ENCODE results near the gene TSGA10IP.

Gene TSGA10IP

DNA sequence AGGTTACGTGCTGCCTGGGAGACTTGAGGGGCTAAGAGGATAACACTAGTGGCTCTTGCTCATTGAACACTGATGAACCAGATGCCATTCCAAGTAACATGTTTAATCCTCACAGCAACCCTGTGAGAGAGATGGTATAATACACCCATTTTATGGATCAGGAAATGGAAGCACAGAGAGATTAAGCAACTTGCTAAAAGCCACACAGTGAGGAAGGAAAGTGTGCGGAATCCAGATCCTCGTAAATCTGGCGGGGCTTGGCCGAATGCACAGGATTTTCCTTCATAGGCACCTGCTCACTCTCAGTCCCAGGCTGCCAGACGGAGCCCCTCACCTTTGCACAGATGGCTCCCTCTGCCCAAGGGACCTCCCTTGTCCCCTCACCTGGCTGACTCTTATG lies 37.4 kb upstream of the TSGA10IP start:
- TF ChIP-seq, protein P1, sequence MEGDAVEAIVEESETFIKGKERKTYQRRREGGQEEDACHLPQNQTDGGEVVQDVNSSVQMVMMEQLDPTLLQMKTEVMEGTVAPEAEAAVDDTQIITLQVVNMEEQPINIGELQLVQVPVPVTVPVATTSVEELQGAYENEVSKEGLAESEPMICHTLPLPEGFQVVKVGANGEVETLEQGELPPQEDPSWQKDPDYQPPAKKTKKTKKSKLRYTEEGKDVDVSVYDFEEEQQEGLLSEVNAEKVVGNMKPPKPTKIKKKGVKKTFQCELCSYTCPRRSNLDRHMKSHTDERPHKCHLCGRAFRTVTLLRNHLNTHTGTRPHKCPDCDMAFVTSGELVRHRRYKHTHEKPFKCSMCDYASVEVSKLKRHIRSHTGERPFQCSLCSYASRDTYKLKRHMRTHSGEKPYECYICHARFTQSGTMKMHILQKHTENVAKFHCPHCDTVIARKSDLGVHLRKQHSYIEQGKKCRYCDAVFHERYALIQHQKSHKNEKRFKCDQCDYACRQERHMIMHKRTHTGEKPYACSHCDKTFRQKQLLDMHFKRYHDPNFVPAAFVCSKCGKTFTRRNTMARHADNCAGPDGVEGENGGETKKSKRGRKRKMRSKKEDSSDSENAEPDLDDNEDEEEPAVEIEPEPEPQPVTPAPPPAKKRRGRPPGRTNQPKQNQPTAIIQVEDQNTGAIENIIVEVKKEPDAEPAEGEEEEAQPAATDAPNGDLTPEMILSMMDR (IDR thresholded peaks at IDR 0.05; ENCODE audit: control extremely low read depth, extremely low read depth, low read depth, missing control alignments) = no peak
- ChIA-PET CTCF (interaction anchor here (1.1 to 3.3 kb wide), 5 partner anchors 7 to 128 kb away, joined by 3 to 12 read pairs (median 5); partner anchors contain the start of genes FIBP and FOSL1), POLR2A (interaction anchor here (0.7 kb wide), 1 partner anchor 18 kb away, joined by 4 read pairs; no protein-coding TSS in a partner anchor)
- no peak for DNase-seq (ENCODE audit: extremely low spot score)

- CTCF ChIA-PET = interaction anchor here (0.8 to 2.9 kb wide), 8 partner anchors 11 to 200 kb away, joined by 3 to 15 read pairs (median 4); partner anchors contain the start of genes FIBP, FOSL1 and KAT5
- TF ChIP-seq, protein P1 (IDR thresholded peaks at IDR 0.05; ENCODE audit: control extremely low read depth, extremely low read depth, low read depth, missing control alignments) = no peak
- POLR2A ChIA-PET = interaction anchor here (0.5 kb wide), 1 partner anchor 89 kb away, joined by 3 read pairs; no protein-coding TSS in a partner anchor
- no peak for DNase-seq (ENCODE audit: extremely low spot score)
Observed at GRCh38 chr11:65911682-65912568, 33.4 kb upstream of the TSGA10IP start.

DNA sequence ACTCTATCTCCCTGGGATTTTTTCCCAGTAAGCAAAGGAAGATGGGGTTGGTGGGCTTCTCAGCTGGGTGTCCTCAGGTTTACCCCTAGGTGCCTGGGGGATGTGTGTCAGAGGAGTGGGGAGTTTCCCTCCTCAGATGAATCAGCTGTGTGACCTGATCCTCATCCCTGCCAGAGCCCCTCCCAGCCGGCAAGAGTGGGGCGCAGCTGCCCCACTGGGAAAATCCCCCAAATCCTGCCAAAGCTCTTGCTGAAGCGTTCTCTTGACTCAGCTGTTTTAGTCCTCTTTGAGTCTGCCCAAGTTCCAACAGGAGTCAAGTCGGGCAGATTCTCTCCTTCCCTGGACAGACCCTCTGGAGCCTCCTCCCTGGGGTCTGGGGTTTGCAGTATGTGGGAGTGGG lies 32.4 kb upstream of the TSGA10IP start:
- TF ChIP-seq, protein P1 (IDR thresholded peaks at IDR 0.05; ENCODE audit: control extremely low read depth, extremely low read depth, low read depth, missing control alignments) = no peak
- POLR2A ChIA-PET = no interaction called here
- CTCF ChIA-PET = interaction anchor here (1.0 to 2.9 kb wide), 6 partner anchors 10 to 201 kb away, joined by 3 to 15 read pairs (median 6); partner anchors contain the start of genes FIBP and KAT5
- peak; percentile 52 for DNase-seq (ENCODE audit: extremely low spot score)

- ChIA-PET POLR2A (interaction anchor here (1.2 kb wide), 1 partner anchor 23 kb away, joined by 4 read pairs; no protein-coding TSS in a partner anchor), CTCF (interaction anchor here (1.2 to 1.7 kb wide), 4 partner anchors 23 to 523 kb away, joined by 3 to 7 read pairs (median 4); partner anchors contain the start of genes CCDC85B and MRPL11)
- DNase-seq (ENCODE audit: extremely low spot score) = no peak
- TF ChIP-seq, protein P1 (IDR thresholded peaks at IDR 0.05; ENCODE audit: control extremely low read depth, extremely low read depth, low read depth, missing control alignments) = no peak
Observed at GRCh38 chr11:65915101-65915820, 30.0 kb upstream of the TSGA10IP start.

DNA sequence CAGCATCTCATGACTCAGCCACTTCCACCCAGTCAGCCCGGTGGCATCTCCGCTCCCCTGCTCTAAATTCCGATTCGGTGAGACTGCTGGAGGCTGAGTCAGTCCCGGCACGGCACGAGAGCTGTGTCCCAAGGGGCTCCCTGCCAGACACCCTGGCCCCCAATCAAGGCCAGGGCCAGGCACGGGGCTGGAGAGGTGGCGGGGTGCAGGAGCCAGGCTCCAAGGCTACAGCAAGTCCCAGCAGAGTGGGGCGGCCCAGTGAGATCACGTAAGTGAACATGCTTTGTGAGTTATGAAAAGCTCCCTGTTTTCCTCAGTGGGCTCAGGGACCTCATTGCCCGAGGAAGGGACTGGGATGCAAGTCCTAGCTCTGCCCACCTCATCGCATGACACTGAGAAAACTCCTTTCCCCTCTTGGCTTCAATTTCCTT lies 29.4 kb upstream of the TSGA10IP start:
- ChIA-PET POLR2A (interaction anchor here (1.2 kb wide), 1 partner anchor 23 kb away, joined by 4 read pairs; no protein-coding TSS in a partner anchor), CTCF (interaction anchor here (1.2 to 1.7 kb wide), 3 partner anchors 25 to 523 kb away, joined by 3 to 7 read pairs (median 4); partner anchors contain the start of genes CCDC85B and MRPL11)
- DNase-seq (ENCODE audit: extremely low spot score) = no peak
- TF ChIP-seq, protein P1 (IDR thresholded peaks at IDR 0.05; ENCODE audit: control extremely low read depth, extremely low read depth, low read depth, missing control alignments) = no peak

DNA sequence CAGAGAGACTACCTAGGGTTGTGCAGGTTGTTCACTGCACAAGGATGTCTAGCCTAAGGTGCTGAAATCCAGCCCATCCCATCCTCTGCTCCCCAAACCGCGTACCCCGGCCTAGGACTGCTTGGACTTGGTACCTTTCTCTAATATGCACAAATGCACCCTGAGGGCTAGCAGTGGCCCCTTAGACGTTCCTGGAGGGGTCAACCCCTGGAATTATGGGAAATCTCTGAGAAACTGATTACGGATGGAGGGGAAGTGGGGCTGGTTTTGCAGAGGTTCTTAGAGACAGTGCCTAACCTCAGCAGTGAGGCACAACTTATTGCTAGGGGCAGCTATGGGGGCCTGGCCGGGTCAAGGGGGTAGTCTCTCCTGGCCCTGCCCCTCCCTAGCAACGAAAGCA lies 28.9 kb upstream of the TSGA10IP start:
- ChIA-PET POLR2A (no interaction called here), CTCF (interaction anchor here (0.9 to 1.7 kb wide), 4 partner anchors 15 to 522 kb away, joined by 3 to 7 read pairs (median 4); partner anchors contain the start of genes CCDC85B and MRPL11)
- TF ChIP-seq, protein P1 (IDR thresholded peaks at IDR 0.05; ENCODE audit: control extremely low read depth, extremely low read depth, low read depth, missing control alignments) = no peak
- DNase-seq (ENCODE audit: extremely low spot score) = no peak

Data from GM10248 (cell line).